Psoas muscle (tissue), 8 donors: ENCODE measurements around the gene PANK3. TPM values are rescaled to one million over a fixed set of nuclear protein-coding genes. Genes with fewer than 3 reads are reported as not detected.
A peak's percentile ranks its signal among the peaks of the same experiment; 100 is the strongest.
"Not testable (repeated sequence)": the region's sequence is repeated elsewhere in the genome, so short reads cannot be mapped to it uniquely, and the experiment has no call there.

Experiments used
- ATAC-seq, 4 donors: fragments of 200-7000 bp; cut with Tn5 transposase; one replicate each; pipeline ENCODE4 v1.9.1; 2020; ENCODE audit warnings: moderate library complexity in 3 of 4, mild to moderate bottlenecking in 2 of 4
- DNase-seq, 2 donors: peaks; one replicate each; pipeline ENCODE4 v3.0.0-alpha.2; 2020
- H3K27ac ChIP-seq: fragments of 200-600 bp; one replicate; pipeline ENCODE4 v1.8.0; 2022
- H3K27me3 ChIP-seq, 3 donors: fragments of 200-600 bp in 1 of 3; one replicate each; pipeline versions ENCODE4 v1.6.1 to v1.8.0; 2013 to 2022; ENCODE audit warnings: low read length in 2 of 3, mild to moderate bottlenecking in 2 of 3, moderate library complexity in 1 of 3; ENCODE audit not compliant: insufficient read depth in 3 of 3
- H3K36me3 ChIP-seq, 2 donors: fragments of 200-600 bp in 1 of 2; one replicate each; pipeline versions ENCODE4 v1.6.1 to v1.8.0; 2013 to 2022; ENCODE audit warnings: low read depth in 1 of 2, mild to moderate bottlenecking in 1 of 2, moderate library complexity in 1 of 2; ENCODE audit not compliant: insufficient read depth in 1 of 2
- H3K4me1 ChIP-seq: fragments of 200-600 bp; one replicate; pipeline ENCODE4 v1.8.0; 2022
- H3K4me3 ChIP-seq: fragments of 200-600 bp; one replicate; pipeline ENCODE4 v1.8.0; 2022; ENCODE audit warnings: mild to moderate bottlenecking
- H3K9me3 ChIP-seq: fragments of 200-600 bp; one replicate; pipeline ENCODE4 v1.8.0; 2022
- CTCF ChIP-seq: fragments of 200-600 bp; IDR thresholded peaks from one replicate; pipeline ENCODE4 v1.8.0; 2022; ENCODE audit warnings: antibody characterized with exemption
- WGBS, 3 donors: extraction: QIAGEN DNeasy Blood & Tissue Kit; methylation state at CpG; one replicate each; pipeline versions ENCODE4 v1.1.6 to v1.1.7; 2013; 5-methylcytosine and 5-hydroxymethylcytosine counted together
- intact Hi-C, 2 donors: fragments of 100-400 bp; cut with DNase I; formaldehyde crosslinking; loops; one replicate each; pipeline versions ENCODE4 v1.11.0 to v1.14.2; 2022
- polyA plus RNA-seq, 3 donors: library from polyadenylated mRNA; stranded (reverse); fragments of 200-250 nt; gene quantifications; one replicate each; pipeline ENCODE4 v1.2.3, GENCODE V29; 2013
- total RNA-seq, 4 donors: library from RNA; stranded (reverse); fragmentation: NEBNext Ultra II Directional in 2 of 4; extraction: Animal tissue kit (Norgen Biotek cat#: 25700) in 2 of 4; gene quantifications; one replicate each; pipeline versions ENCODE4 v1.2.1 to v1.2.4, GENCODE V29; 2021 to 2023
- donor health status: healthy with polysubstance abuse.
- donor health status: DM: no; HTN: no; CAD: no; lungs with moderate emphysema.
- donor health status: Bipolar disorder and iron deficiency.
- donor health status: healthy.
- donor health status: DM: yes; HTN: yes; CAD: no.
- donor health status: DM: no; HTN: no; CAD: no.
- donor health status: DM: no; HTN: no; CAD: no.
- donor health status: DM: yes; HTN: yes; CAD: no.

The PANK3 gene
- total and polyA plus RNA-seq, 7 donors = 5.6 to 30.7 (median 26.8) TPM

GRCh38 chr5:168583742-168584482, 4.7 kb upstream of the PANK3 start:
- H3K4me3 ChIP-seq = no peak overlapping the region
- H3K9me3 ChIP-seq = no peaks in the 10 kb centered on the region
- H3K27ac ChIP-seq = no peak overlapping the region
- intact Hi-C loops = loop anchor here in 1 of 2 donors (5.0 kb wide), 1 partner anchor 192 kb away; no protein-coding TSS in a partner anchor
- no peak for DNase-seq
- peaks cover 0 to 19% (median 10%) of the 10 kb centered on the region in 3 donors for H3K27me3 ChIP-seq
- no peaks in the 10 kb centered on the region for H3K36me3 ChIP-seq
- no peak for ATAC-seq
- H3K4me1 ChIP-seq = no peaks in the 10 kb centered on the region
- WGBS, 3 donors = 61 to 73% (median 67%) methylated on average over 2 of the region's 2 CpGs
- no peak for TF ChIP-seq CTCF

DNA sequence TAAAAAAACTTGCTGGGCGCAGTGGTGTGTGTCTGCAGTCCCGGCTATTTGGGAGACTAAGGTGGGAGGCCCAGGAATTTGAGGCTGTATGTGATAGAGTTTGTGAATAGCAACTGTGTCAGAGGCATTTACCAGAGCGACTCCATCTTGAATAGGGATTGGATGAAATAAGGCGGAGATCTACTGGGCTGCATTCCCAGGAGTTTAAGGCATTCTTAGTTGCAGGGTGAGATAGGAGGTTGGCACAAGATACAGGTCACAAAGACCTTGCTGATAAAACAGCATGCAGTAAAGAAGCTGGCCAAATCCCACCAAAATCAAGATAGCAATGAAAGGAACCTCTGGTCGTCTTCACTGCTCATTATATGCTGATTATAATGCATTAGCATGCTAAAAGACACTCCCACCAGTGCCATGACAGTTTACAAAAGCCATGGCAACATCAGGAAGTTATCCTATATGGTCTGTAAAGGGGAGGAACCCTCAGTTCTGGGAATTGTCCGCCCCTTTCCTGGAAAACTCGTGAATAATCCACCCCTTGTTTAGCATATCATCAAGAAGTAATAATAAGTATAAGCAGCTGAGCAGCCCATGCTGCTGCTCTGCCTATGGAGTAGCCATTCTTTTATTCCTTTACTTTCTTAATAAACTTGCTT, 1.8 kb upstream of the PANK3 start:
- WGBS, 3 donors = 94 to 96% (median 94%) methylated on average over 7 of the region's 7 CpGs
- not testable (repeated sequence) for DNase-seq, H3K27ac ChIP-seq, ATAC-seq, H3K4me3 ChIP-seq, H3K9me3 ChIP-seq, H3K36me3 ChIP-seq, H3K27me3 ChIP-seq
- peaks cover 21% of the 10 kb centered on the region for H3K4me1 ChIP-seq
- intact Hi-C loops = loop anchor here in 1 of 2 donors (5.0 kb wide), 1 partner anchor 189 kb away; no protein-coding TSS in a partner anchor

DNA sequence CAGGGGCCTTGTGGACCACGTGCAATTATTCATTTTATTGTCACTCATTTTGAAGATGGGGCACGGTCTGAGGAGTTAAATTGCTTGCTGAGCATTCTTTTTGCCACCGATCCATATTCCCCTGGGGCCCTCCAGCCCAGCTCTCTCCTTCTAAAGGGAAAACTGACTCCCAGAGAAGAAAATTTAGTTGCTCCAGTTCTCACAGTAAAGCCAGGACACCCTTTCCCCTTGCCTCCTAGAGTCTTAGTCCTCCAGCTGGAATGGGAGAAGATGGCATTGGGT, 1.0 kb upstream of the PANK3 start:
- TF ChIP-seq CTCF = no peak
- intact Hi-C loops = loop anchor here in 1 of 2 donors (5.0 kb wide), 1 partner anchor 188 kb away; no protein-coding TSS in a partner anchor
- Histone ChIP-seq H3K27ac (peak overlapping the region; percentile 92), H3K27me3 (no peaks in the 10 kb centered on the region), H3K4me1 (peaks cover 23% of the 10 kb centered on the region), H3K4me3 (peak overlapping the region; percentile 81), H3K9me3 (no peaks in the 10 kb centered on the region), H3K36me3 (no peaks in the 10 kb centered on the region)
- WGBS, 3 donors = 9 to 11% (median 10%) methylated on average over 3 of the region's 3 CpGs
- DNase-seq = no peak
- ATAC-seq = no peak

DNA sequence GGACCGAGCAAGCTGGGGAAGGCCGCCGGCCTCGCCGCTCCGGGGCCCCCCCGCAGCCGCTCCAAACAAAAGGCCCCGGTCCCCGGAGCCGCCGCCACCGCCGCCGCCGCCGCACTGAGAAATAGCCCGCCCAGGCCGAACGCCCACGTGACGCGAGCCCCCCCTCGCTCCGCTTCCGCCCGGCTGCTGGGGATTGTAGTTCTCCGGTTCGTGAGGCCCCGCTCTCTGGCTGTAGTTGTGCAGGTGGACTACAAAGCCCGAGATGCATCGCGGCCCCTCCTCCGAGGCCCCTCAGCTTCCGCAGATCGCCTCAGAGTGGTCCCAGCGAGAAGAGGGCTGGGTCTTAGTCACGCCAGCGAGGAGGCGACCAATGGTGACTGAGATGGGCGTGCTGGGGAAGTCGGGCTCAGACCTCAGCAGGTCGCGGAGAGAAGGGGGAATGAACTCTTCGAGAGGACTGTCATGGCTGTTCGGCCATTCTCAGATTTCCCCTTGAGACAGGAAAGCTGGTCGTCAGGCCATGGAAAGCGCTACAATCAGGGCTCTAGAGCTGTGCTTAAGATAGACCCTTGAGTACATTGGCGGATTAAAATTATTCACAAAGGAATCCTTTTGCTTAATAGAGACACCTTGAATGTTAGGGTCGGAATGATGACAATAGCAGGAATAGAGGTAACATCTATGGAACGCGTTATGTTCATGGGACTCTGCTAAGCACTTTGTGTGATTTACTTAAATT, 489 bp upstream of the PANK3 start:
- Histone ChIP-seq H3K4me1 (peaks cover 25% of the 10 kb centered on the region), H3K36me3 (no peaks in the 10 kb centered on the region), H3K4me3 (peak overlapping the region; percentile 81), H3K27ac (peak overlapping the region; percentile 92), H3K9me3 (no peaks in the 10 kb centered on the region), H3K27me3 (no peaks in the 10 kb centered on the region)
- ATAC-seq (peak; percentile 98 to 99 (median 98)), DNase-seq (peak; percentile 98 to 99)
- WGBS, 3 donors = 1 to 2% (median 1%) methylated on average over 39 to 52 of the region's 52 CpGs
- intact Hi-C loops = loop anchor here (2.0 to 5.0 kb wide), 3 partner anchors 92 to 187 kb away; partner anchors contain the start of gene RARS1 (in 2 of the 2)
- TF ChIP-seq CTCF = no peak

- Histone ChIP-seq H3K4me1 (peaks cover 26% of the 10 kb centered on the region), H3K36me3 (no peaks in the 10 kb centered on the region), H3K4me3 (peak overlapping the region; percentile 81), H3K9me3 (no peaks in the 10 kb centered on the region), H3K27me3 (no peaks in the 10 kb centered on the region), H3K27ac (peak overlapping the region; percentile 92)
- 17 to 22% (median 18%) methylated on average over 3 of the region's 3 CpGs for WGBS, 3 donors
- ATAC-seq (no peak), DNase-seq (no peak)
- intact Hi-C loops = loop anchor here (2.0 to 5.0 kb wide), 2 partner anchors 91 kb away; partner anchors contain the start of gene RARS1 (in 2 of the 2)
- TF ChIP-seq CTCF = no peak
These were observed 1.2 kb downstream of the PANK3 start for GRCh38 chr5:168578006-168578405.
